NCI-H1417 (cell line): ENCODE results near the gene PCDHGA1.

Experiments
- DNase-seq, 3 experiments: peaks; one replicate each; lab custom pipeline; 2025; lab: John Stamatoyannopoulos, UW

PCDHGA1 gene

DNA sequence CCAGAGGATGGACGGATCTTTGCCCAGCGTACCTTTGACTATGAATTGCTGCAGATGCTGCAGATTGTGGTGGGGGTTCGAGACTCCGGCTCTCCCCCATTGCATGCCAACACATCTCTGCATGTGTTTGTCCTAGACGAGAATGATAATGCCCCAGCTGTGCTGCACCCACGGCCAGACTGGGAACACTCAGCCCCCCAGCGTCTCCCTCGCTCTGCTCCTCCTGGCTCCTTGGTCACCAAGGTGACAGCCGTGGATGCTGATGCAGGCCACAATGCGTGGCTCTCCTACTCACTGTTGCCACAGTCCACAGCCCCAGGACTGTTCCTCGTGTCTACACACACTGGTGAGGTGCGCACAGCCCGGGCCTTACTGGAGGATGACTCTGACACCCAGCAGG lies 160.5 kb downstream of the PCDHGA1 start:
- no peak for DNase-seq

DNA sequence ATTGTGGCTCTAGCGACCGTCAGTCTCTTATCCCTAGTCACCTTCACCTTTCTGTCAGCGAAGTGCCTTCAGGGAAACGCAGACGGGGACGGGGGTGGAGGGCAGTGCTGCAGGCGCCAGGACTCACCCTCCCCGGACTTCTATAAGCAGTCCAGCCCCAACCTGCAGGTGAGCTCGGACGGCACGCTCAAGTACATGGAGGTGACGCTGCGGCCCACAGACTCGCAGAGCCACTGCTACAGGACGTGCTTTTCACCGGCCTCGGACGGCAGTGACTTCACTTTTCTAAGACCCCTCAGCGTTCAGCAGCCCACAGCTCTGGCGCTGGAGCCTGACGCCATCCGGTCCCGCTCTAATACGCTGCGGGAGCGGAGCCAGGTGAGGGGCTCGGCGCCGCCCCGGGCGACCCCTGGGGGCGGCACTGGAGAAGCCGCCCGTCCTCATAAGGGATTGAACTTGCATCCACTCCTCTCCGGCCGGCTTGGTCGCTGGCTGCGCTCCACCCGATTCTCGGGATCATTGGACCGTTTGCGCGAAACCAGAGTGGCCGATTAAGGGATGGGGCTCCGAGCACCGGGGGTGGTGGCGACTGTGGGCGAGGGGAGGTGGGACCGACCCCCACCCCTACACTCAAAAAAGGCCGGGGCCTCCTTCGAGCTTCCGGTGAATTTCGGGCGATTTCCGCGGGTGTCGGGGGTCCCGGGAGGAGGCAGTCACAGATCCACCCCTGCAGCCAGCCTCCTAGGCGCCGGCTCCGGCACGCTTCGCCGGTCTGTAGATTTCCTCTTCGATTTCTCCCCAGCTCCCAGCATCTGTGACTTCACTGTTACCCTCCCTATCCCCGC lies 161.2 kb downstream of the PCDHGA1 start:
- DNase-seq: no peak

- DNase-seq: no peak
These were observed 162.0 kb downstream of the PCDHGA1 start for GRCh38 chr5:141492168-141492885.

DNA sequence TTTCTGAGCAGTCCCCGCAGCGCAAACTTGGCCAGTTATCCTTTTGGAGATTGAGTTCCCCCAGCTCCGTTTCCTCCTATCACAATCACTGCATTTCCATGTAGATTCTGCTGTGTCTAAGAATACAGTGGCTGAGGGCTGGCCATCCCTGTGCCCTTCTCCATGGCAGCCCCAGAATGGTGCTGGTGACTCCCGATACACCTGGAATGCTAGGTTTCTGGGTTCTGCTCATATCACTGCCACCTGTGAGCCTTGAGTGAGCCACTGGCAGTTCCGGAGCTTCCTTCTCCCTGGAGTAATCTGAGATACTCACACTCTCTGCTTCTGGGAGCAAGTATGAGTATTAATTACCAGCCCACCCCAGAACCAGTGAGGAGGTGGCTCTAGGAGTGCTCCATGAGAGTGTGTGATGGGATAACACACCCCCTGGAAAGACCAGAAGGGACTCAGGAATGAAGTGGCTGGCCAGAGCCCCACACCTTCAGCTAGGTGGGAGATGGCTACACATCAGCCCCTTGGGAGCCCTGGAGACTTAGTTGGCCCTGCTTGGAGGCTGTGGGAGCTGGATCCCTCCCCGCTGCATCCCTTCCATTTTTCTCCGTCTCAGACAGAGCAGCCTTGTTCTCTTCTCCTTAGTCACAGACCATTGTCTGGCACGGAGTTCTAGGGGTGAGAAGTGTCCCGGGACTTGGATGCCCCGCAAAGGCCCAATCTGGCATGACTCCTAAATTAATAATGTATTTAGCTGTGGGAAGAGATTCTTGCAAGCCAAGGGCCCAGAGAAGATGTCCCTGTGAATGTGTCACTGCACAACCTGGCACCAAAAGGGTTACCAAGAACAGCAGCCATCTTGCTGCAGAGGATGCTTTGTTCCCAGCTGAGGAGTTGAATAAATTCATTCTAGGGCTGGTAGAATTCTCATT lies 163.4 kb downstream of the PCDHGA1 start:
- DNase-seq: no peak

GRCh38 chr5:141494761-141495452 lies 164.6 kb downstream of the PCDHGA1 start:
- no peak for DNase-seq

DNA sequence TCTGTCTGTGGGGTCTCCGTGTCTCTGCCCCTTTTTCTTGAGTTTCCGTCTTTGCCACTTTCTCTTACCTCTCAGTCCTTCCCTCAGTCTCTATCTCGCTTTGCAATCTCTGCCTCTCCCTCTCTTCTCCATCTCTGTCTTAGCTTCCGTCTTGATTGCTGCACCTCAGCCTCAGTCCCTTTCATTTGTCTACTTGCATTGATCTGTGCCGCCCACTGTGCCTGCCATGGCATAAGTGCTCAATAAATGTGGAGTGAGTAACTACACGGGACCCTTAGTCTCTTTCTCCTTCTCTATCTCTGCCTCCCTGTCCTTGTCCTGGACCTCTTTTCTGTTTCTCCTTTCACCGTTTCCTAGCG lies 165.1 kb downstream of the PCDHGA1 start:
- no peak for DNase-seq

- DNase-seq: peak in 1 of 3 experiments; percentile 31
These were observed 165.7 kb downstream of the PCDHGA1 start for GRCh38 chr5:141496038-141496437.

DNA sequence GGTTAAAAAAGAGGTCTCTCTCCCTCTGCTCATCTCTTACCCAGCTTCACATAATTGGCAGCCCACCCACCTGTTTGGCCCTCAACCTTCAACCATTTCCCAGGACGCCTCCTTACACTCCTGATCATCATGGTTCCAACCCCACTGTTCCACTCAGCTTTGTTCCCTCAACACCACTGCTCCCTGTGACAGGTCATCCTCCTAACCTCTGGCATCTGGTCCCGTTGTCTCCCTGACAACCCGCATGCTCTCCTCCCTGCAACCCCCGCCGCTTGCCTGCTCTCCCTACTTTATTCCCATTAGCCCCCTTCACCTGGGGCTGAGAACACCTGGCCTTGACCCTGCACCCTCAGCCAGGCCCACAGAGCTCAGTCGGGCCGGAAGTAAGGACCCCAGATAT lies 171.4 kb downstream of the PCDHGA1 start:
- DNase-seq: no peak

- DNase-seq: no peak
These were observed 173.4 kb downstream of the PCDHGA1 start for GRCh38 chr5:141503681-141504080.

DNA sequence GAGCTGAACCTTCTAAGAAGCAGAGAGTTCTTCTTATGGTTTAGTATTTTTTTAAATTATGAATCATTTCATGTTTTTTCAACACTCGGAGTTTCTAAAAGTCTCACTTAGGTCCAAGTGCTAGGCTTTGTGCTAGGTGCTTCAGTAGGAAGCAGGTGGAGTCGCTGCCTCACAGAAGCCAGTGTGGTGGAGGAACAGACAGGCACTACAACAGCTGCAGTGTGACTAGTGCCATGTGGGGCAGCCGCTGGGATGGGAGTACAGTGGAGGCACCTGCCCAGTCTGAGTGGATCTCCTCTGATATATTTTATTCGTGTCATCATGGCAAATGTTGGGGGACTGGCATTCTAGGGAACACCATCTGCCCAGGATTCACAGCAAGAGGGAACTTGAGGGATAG lies 173.9 kb downstream of the PCDHGA1 start:
- no peak for DNase-seq

DNA sequence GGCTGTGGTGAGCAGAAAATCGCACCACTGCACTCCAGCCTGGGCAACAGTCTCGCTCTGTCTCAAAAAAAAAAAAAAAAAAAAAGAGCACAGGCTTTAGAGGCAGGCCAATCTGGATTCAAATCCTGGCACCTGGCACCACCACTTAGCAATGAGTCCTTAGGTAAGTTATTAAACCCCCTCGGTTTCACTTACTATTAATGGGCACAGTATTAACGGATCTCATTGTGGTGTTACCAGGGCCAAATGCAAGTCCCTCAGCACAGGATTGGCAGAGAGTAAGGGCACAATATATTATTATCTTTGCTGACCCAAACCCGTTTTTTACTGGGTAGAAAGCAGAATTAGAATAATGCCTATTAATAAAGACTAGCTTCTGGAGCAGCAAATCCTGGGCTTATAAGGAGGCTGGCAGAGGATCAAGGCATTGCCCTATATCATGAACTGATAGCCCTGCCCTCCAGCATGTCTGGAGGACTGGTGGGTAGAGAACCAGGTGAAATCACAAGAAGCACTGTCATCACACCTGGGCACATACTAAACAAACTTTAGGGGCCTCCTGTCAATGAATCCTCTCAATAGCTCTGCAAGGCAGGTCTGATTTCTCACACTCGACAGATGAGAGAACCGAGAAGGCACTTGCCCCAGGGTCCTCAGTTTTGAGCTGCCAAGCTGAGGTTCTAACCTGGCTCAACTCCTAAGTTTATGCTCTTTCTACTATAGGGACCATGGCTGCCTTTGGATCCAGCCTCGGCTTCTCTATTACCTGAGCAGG lies 176.3 kb downstream of the PCDHGA1 start:
- no peak for DNase-seq

- no peak for DNase-seq
These were observed 177.2 kb downstream of the PCDHGA1 start for GRCh38 chr5:141507387-141508091.

- DNase-seq: no peak
These were observed 178.1 kb downstream of the PCDHGA1 start for GRCh38 chr5:141508440-141508797.

- peak; percentile 14 to 47 (median 35) for DNase-seq
These were observed 178.7 kb downstream of the PCDHGA1 start for GRCh38 chr5:141508798-141509611.

GRCh38 chr5:141510160-141510559 lies 179.8 kb downstream of the PCDHGA1 start:
- no peak for DNase-seq

DNA sequence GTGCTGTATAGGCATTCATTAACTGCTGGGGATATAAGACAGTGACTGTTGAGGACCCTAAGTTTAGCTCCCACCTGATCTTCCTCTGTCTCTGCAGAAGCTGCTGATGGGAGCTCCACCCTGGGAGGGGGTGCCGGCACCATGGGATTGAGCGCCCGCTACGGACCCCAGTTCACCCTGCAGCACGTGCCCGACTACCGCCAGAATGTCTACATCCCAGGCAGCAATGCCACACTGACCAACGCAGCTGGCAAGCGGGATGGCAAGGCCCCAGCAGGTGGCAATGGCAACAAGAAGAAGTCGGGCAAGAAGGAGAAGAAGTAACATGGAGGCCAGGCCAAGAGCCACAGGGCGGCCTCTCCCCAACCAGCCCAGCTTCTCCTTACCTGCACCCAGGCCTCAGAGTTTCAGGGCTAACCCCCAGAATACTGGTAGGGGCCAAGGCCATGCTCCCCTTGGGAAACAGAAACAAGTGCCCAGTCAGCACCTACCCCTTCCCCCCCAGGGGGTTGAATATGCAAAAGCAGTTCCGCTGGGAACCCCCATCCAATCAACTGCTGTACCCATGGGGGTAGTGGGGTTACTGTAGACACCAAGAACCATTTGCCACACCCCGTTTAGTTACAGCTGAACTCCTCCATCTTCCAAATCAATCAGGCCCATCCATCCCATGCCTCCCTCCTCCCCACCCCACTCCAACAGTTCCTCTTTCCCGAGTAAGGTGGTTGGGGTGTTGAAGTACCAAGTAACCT lies 180.7 kb downstream of the PCDHGA1 start:
- DNase-seq: no peak

DNA sequence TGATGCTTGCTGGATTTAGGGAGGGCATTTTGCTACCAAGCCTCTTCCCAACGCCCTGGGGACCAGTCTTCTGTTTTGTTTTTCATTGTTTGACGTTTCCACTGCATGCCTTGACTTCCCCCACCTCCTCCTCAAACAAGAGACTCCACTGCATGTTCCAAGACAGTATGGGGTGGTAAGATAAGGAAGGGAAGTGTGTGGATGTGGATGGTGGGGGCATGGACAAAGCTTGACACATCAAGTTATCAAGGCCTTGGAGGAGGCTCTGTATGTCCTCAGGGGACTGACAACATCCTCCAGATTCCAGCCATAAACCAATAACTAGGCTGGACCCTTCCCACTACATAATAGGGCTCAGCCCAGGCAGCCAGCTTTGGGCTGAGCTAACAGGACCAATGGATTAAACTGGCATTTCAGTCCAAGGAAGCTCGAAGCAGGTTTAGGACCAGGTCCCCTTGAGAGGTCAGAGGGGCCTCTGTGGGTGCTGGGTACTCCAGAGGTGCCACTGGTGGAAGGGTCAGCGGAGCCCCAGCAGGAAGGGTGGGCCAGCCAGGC lies 181.5 kb downstream of the PCDHGA1 start:
- DNase-seq: no peak

DNA sequence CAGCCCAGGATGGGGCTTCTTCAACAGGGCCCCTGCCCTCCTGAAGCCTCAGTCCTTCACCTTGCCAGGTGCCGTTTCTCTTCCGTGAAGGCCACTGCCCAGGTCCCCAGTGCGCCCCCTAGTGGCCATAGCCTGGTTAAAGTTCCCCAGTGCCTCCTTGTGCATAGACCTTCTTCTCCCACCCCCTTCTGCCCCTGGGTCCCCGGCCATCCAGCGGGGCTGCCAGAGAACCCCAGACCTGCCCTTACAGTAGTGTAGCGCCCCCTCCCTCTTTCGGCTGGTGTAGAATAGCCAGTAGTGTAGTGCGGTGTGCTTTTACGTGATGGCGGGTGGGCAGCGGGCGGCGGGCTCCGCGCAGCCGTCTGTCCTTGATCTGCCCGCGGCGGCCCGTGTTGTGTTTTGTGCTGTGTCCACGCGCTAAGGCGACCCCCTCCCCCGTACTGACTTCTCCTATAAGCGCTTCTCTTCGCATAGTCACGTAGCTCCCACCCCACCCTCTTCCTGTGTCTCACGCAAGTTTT lies 182.1 kb downstream of the PCDHGA1 start:
- DNase-seq: peak in 2 of 3 experiments; percentile 1 to 86
